NCI-H774 (cell line): ENCODE measurements around the gene PNMA8C.
"Not testable (repeated sequence)": the region's sequence is repeated elsewhere in the genome, so short reads cannot be mapped to it uniquely, and the experiment has no call there.

ENCODE experiments used
- DNase-seq: peaks from one replicate; lab custom pipeline; 2025; lab: John Stamatoyannopoulos, UW

The PNMA8C gene

DNA sequence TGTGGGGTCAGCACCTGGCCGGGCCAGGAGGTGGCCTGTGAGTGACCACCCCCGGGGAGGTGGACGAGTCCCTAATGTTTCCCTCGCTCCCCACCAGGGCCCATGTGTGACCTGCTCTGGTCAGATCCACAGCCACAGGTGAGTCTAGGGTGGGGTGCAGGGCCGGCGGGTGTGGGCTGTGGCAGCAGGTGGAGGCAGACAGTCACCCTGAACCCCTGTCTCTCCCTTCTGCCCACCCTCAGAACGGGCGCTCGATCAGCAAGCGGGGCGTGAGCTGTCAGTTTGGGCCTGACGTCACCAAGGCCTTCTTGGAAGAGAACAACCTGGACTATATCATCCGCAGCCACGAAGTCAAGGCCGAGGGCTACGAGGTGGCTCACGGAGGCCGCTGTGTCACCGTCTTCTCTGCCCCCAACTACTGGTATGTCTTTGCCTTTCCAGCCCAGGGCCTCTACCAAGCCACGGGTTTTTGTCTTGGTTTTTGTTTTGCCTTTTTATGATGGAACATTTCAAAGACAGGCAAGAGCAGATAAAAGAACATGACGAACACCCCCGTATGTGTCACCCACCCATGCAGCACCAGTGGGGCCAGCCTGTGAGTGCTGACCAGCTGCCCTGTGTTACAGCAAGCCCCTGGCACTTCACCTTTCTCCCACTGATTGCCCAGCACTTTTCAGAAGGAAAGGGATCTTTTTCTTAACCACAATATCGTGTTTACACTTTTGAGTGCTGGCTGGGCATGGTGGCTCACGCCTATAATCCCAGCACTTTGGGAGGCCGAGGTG is 40.2 kb downstream of the PNMA8C start:
- DNase-seq, result no peak

DNA sequence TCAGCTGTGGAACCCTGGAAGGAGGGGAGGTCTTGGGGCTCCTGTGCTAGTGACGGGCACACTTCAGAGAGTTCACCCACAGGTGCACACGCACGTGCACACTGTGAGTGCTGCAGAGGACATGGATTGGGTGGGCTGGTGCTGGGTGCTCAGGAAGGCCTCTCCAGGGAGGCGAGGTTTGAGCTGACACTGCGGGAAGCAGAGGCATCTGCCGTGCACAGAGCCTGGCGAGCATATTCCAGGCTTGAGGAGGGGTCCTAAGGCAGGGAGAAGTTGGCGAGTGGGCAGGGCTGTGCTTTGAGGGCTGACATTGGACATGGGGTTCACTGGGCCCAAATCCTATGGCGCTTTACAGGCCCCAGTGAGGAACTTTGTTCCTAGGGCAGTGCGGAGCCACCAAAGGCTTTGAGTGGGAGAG is 41.0 kb downstream of the PNMA8C start:
- DNase-seq, result no peak

DNA sequence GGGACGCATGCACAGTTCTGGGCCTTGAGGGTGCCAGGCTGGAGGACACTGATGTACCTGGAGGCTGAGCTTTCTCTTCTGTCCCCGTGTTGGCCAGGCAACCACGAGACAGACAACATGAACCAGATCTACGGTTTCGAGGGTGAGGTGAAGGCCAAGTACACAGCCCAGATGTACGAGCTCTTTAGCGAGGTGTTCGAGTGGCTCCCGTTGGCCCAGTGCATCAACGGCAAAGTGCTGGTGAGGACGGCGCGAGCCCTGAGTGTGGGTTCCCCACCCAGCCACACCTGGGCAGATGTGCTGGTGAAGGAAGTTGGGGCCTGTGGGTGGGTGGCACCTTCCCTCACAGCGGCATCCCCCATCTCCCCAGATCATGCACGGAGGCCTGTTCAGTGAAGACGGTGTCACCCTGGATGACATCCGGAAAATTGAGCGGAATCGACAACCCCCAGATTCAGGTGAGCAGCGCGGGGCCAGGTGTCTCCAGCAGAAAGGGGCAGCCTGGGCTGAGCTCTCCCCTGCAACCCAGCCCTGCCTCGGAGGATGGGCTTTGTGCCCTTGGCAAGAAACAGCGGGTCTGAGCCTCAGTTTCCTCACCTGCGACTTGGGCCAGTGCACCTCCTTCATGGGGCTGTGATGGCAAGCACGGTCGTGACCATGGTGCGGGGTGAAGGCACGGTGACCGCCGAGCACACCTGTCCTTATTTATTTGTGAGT is 41.6 kb downstream of the PNMA8C start:
- DNase-seq, result no peak

DNA sequence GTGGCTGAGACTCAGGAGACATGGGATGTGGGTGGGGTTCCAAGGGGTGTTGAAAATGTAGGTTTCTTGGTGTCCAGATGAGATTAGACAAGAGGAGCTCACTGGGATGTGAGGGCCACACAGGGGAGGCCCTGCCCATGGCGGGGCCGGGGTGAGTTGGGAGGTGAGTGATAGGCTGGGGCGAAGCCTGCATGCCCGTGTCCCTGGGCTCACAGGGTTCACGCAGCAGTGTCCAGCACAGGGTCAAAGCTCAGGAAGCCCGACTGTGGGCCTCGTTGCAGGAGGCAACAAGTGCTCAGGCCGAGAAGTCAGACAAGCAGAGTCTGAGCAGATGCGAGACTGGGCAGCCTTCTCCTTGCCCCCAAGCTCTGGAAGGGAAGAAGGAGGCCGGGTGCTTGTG is 42.6 kb downstream of the PNMA8C start:
- no peak for DNase-seq

DNA sequence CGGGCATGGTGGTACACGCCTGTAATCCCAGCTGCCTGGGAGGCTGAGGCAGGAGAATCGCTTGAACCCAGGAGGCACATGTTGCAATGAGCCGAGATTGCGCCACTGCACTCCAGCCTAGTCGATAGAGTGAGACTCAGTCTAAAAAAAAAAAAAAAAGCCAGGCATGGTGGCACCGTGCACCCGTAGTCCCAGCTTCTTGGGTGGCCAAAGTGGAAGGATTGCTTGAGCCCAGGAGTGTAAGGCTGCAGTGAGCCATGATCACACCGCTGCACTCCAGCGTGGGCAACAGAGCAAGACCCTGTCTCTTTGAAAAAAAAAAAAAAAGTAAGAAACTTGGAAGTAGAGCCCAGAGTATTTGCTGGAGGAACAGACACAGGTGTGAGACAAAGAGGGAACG is 43.1 kb downstream of the PNMA8C start:
- DNase-seq, result no peak

DNA sequence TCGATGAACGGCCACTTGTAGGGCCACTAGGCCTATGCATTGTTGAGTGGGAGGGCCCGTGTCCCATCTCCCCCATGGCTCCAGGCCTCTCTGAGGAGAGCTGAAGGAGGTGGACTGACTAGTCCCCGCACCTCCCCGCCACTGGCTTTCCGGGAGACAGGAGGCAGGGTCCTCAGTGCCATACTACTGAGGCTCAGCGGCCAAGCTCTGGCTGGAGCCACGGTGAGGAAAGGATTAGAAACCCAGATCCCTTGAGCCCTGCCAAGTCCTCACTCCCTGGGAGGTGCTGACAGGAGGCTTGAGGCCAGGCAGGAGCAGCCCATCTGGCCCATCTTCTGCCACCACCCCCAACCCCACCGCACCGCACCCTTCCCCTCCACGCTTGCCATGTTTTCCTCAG is 44.3 kb downstream of the PNMA8C start:
- DNase-seq, result no peak

DNA sequence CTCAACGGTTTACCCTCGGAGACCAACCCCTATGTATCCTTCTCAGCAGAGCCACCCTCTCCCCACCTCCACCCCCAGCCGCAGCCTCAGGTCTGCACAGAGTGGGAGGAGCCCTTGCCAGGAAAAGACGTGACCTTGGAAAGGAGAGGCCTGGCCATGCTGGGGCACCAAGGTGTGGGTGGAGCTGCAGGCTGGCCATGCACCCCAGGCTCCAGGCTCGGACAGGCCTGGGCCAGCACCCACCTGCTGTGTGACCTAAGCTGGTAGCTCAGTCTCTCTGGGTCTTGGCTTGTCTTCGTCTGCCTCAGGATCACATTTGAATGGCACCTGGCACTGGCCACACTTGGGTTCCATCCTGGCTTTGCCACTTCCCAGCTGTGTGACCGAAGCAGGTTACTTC is 44.9 kb downstream of the PNMA8C start:
- no peak for DNase-seq

DNA sequence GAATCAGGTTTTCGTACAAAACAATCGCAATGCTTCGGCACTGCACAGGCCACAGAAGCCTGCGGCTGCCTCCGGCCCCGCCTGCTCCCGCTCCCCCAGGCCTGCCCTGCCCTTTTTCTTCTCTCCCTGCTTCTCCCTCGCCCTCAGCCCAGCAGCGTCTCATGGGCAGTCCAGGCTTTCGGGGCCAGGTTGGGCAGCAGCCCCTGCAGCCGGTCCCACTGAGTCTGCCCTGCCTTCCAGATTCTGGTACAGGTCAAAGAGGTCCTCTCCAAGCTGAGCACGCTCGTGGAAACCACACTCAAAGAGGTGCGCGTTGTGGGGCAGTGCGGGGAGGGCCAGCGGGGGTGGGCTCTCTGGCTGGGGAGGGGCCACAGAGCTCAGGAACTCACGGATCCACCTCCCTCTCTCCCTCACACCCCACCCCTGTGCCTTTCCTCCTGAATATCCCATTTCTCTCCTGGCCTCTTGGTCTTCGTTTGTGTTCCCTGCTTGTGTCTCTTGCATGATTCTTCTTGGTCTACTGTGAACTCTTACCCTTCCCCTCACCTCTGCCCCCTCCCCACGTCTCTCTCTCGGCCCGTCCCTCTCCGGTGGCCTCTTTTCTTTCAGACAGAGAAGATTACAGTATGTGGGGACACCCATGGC is 45.4 kb downstream of the PNMA8C start:
- DNase-seq, result no peak

DNA sequence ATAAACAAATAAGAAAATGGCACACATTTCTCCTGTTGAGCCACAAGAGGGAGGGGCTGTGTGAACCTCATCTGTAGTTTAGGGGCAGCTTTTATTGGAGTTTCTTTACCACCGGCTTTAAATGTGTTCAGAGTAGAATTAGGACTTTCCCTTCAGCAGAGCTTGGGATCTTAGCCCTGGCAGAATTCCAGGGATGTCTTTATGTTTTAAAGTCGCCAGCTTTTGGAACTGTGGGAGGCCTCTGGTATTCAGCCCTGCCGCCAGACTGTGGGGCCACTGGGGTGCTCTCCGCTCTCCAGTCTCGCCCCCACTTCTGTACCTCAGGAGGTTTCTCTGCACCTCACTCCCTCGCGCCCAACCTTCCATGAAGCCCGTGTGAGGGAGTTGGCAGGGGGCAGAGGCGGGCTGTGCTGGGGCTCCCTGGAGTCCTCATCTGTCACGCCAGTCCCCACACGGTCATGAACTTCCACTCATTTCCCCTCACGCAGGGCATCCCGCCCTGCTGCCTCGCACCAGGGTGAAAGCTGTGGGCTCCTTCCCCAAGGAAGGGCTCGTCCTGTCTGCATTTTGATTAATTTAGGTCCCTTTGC is 46.9 kb downstream of the PNMA8C start:
- DNase-seq, result no peak

DNA sequence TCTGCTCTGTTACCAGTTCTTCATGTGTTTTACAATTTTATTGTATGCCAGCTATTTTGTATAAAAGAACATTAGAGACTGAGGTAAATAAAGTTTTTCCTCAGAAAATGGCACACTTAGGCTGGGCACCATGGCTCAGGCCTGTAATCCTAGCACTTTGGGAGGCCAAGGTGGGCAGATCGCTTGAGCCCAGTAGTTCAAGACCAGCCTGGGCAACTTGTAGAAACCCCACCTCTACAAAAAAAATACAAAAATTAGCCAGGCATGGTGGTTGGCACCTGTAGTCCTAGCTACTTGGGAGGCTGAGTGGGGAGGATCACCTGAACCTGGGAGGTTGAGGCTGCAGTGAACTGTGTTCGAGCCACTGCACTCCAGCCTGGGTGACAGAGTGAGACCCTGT is 47.4 kb downstream of the PNMA8C start:
- no peak for DNase-seq

DNA sequence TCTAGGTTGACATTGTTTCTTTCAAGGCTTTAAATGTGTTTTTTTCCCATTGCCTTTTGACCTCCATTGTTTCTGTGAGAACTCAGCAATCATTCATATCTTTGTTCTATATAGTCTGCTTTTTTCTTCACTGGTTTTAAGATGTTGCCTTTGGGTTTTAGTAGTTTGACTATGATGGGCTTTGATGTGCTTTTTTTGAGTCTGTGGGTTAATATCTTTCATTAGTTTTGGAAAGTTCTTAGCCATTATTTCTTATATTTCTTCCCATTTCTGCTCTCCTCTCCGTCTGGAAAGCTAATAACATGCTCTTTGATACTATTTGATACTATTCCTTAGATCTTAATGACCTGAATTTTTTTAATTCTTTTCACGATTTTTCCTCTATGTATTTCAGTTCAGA is 48.0 kb downstream of the PNMA8C start:
- no peak for DNase-seq

DNA sequence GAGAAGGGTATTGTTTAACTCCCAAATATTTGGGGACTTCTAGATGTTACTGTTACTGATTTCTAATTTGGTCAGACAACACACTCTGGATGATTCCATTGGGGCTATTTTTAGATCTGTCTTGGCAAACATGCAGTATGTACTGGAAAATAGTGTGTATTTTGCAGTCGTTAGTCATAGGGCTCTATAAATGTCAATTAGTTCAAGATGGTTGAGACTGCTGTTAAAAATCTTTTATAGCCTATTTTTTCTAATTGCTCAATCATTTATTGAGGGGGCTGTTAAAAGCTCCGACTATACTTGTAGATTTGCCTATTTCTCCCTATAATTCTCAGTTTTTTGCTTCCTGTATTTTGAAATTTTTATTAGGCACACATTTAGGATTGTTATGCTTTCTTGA is 50.5 kb downstream of the PNMA8C start:
- peak; percentile 10 for DNase-seq

DNA sequence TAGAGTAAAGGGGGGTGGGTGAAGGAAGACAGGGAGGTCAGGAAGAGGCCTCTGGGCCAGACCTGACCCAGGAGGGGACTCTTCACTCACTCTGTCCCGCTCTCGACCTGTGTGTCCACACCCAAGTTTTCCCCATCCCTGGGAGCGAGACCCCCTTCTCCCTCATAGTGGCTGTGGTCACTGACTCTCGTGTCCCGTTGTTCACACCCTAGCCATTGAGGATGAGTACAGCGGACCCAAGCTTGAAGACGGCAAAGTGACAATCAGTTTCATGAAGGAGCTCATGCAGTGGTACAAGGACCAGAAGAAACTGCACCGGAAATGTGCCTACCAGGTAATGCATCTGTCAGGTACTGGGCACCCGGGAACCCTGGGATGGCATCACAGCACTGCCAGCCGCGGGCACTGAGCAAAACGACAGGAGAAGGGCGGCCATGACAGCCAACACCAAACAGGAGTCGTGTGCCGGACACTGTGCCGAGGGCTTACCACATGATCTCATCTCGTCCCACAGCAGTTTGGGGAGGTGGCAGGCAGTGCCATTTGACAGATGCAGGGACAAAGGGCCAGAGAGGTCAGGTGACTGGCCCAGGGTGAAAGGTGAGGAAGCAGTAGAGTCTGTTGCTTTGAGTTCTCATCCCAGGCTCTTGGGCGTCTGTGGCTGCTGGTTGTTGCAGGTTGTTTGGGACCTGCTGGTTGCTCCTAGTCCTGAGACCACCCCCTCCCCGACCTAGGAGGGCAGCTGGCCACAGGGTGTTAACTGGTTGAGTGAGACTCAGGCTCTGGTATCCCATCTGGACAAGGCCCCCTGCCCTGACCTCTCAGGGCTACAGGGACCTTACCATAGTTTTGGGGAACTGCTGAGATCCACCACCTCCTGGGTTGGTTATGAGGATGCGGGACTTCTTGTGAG is 52.2 kb downstream of the PNMA8C start:
- DNase-seq, result no peak

DNA sequence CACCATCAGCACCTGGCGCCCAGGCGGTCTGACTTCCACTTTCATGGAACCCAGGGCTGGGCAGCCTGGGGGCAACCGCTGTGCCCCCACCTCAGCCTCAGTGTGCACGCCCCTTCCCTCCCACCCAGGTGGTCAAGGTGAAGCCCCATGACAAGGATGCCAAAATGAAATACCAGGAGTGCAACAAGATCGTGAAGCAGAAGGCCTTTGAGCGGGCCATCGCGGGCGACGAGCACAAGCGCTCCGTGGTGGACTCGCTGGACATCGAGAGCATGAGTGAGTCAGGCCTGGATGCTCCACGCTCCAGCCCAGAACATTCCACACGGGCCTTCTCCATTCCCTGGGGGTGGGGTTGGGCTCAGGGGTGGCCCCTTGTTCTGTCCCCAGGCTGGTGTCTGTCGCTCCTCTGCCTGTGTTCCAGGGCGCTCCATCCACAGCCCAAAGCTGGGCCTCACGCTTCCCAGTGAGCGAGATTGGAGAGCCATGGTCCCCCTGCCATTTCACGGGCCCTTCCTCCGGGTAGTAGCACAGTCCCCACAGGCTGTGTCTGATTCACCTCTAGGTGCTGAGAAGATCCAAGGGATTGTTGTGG is 53.2 kb downstream of the PNMA8C start:
- DNase-seq, result not testable (repeated sequence)
